NCI-H1048 (cell line): ENCODE results near the gene UTF1.
"Not testable (repeated sequence)": the region's sequence is repeated elsewhere in the genome, so short reads cannot be mapped to it uniquely, and the experiment has no call there.

ENCODE experiments used
- DNase-seq: peaks from one replicate; lab custom pipeline; 2025; lab: John Stamatoyannopoulos, UW

UTF1 gene

DNA sequence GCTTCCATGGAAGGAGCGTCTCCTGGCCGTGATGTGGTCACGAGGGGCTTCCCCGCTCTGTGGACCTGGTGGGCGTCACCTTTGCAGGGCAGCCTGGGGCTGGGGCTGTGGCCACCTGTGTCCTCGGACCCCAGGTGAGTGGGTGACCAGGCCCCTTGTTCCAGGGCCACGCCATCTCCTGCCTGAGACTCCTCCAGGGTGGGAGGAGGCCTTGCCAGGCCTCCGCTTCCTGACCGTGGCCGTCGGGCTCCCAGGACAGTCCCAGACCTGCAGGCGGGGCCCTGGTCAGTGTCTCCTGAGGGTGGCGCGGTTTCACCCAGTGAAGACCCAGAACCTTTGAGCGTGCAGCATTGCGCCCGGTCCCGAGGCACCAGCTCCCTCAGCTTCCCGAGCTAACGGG is 20.4 kb upstream of the UTF1 start:
- no peak for DNase-seq

DNA sequence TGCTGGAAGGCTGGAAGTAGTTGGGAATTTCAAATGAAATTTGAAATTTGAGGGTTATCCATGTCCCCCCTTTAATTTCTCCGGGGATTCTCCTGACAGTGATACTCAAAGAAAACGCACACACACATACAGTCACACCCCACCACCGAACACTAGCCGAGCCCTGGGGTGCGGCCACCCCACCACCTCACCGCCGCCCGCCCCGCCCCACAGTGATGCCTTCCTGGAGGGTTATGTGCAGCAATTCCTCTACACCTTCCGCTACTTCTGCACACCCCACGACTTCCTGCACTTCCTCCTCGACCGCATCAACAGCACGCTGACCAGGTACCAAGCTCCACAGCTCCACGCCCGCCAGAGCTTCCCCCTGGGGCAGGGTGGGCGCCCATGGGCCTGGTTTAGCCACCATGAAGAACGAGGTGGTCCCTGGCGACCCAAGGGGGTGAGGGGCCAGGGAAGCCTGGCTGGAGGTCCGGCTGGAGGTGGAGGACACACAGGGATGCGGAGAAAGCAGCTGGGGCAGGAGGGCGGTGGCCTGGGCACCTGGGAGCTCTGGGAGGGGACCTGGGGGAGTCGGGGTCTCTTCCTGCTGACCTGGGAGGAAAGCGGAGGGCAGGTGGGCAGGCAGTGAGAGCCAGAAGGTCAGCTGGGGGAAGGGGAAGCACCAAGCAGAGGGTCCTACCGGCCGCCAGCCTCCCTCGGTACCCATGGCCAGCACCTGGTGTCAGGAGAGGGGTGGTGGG is 19.4 kb upstream of the UTF1 start:
- DNase-seq: no peak

DNA sequence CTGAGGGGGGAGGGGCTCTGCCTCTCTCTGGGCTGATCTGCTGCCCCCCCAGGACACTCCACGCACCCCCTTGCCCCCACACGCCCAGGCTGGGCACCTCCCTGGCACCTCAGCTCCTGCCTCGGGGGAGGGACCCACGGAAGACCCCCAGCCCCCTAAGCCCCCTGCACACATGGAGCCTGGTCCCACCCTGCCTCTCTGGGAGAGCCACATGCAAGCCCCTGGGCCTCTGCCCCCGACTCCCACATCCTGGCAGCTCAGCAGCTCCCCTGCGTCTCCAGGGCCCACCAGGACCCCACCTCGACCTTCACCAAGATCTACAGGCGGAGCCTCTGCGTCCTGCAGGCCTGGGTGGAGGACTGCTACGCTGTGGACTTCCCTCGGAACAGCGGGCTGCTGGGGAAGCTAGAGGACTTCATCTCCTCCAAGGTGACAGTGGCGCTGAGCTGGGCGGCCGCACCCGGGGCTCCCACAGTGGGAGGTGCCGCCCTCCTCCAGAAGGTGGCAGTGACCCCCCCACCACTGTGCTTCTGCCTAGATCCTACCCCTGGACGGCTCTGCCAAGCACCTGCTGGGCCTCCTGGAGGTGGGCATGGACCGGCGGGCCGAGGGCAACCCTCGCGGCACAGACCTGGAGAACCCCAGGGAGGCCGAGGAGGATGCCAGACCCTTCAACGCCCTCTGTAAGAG is 18.7 kb upstream of the UTF1 start:
- DNase-seq: no peak

DNA sequence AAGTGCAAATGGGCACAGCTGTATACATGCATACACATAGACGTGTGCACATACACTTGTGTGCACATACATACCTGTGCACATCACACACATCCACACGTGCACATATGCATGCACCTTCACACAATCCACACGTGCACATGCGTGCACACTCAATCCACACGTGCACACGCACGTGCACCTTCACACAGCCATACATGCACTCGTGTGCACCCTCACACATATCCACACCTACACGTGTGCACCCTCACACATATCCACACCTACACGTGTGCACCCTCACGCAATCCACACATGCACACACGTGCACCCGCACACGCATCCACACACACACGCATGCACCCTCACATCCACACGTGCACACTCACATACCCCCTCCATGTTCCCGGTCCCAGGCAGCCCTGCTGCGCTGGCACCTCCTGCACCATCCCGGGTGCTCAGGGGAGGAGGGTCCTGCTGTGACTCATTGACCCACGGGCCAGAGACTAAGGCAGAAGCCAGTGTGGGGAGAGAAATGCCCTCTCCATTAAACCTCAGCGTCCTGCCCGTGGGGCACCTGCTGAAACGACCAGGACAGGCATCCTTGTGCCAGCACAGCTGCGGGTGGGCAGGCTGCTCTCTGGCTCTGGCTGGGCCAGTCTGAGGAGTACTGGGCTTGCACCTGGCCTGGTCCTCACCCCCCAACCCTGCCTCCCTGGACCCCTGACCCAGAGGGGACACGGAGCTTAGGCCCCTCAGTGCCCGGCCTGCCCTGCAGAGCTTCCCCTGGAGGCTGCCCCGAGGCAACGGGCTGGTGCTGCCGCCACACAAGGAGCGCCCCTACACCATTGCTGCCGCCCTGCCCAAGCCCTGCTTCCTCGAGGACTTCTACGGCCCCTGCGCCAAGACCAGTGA is 17.8 kb upstream of the UTF1 start:
- no peak for DNase-seq

DNA sequence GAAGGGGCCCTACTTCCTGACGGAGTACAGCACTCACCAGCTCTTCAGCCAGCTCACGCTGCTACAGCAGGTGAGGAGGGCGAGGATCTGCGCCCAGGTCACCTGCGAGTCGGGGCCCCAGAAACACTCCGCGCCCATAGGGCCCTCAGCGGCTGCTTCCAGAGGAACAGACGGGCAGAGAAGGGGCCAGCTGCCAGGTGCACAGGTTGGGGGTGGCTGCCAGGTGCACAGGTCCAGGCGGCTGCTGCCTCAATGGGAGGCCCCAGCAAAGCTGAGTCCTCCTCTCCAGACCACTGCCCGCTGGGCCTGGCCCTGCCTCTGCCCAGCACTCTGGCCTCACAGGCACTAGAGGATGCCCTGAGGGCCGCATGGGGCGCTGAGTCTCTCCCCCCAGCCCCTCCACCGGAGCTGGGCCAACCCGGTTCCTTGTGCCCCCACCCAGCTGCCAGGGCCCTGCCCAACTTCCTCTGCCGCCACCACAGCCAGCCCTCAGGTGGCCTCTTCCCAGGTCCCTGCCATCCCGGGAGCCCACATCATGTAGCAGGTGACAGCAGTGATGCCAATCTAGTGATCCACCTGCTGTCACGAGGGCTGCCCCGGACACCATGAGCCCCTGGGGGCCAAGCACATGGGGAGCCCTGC is 17.0 kb upstream of the UTF1 start:
- DNase-seq: no peak

DNA sequence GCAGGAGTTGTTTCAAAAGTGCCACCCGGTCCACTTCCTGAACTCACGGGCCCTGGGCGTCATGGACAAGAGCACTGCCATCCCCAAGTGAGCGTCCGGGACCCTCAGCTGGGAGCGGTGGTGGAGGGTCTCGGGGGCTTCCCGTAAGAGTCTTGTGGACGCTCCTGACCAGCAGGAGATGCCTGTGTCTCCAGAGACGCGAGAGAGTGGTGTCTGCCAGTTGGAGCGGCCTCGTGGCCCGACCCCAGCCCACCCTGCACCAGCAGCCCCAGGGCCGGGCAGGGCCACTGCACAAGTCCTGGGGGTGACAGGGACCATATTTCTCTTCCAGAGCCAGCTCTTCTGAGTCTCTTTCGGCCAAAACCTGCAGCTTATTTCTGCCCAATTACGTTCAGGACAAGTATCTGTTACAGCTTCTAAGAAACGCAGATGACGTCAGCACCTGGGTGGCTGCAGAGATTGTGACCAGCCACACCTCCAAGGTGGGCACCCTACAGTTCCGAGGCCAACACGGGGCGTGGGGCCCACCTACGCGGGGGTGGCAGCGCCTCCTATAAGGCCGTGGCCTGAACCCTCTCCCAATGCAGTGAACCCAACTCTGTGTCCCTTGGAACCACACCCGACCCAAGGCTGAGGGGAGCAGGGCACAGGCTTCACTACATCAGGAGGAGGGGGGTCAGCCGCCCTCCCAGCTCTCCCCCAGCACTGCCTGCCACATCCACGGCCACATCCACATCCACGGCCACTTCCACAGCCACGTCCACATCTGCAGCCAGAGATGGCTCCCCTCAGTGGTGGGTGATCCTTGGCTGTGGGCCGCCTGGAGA is 16.2 kb upstream of the UTF1 start:
- DNase-seq: no peak

DNA sequence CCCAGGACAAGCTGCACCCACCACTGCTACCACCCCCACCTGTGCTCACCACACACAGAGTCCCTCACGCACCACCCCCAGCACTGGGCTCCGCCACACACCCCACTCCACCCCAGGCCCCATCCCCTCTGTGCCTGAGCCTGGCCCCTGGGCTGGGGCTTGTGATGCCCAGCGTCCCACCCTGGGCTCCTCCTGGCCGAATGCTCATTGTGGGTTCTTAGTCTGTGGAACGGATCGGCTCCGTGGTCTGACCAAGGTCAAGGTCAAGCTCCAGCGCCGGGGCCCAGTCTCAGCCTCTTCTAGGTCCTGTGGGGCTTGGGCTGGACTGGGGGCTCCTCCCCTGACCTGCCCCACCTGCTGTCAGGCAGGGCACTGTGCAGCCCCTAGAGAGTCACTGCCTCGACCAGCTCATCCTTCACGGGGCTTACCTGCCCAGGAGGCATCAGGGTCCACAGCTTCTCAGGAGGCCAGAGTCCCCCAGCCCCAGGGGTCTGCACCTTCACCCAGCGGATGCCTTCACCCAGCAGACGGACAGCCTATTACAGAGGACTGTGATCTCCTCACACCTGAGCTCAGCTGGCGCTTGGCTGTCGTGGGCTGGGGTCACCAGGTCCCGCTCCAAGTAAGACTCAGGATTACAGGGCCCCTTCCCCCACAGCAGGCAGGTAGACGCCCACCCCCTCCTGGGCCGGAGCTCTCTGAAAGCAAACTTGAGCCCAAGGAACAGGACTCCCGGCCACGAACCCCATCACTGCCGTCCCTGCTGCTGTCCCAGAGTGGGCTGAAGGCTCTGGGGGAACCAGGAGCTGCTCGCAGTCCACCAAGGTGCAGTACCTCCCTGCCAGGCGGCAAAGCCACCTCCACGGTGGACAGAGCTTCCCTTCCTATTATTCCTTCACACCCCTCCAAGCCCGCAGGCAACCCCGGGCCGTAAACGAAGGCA is 15.3 kb upstream of the UTF1 start:
- DNase-seq: no peak

DNA sequence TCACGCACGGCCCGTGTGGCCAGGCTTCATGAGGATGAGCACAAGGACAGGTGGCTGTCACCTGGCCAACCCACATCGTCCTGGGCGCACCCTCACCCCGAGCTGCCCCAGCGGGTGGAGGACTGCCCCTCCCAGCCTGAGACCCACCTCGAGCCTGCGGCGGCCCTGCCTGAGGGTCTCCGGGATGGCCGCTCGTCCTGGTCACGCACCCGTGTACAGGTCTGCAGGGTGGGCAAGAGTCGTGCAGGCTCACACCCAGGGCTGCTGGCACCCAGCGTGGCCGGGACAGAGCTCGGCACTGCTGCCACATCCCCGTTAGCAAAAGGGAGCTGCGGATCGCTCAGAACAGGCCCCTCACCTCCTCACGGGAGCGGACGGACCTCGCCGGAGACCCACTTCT is 14.4 kb upstream of the UTF1 start:
- DNase-seq: no peak

DNA sequence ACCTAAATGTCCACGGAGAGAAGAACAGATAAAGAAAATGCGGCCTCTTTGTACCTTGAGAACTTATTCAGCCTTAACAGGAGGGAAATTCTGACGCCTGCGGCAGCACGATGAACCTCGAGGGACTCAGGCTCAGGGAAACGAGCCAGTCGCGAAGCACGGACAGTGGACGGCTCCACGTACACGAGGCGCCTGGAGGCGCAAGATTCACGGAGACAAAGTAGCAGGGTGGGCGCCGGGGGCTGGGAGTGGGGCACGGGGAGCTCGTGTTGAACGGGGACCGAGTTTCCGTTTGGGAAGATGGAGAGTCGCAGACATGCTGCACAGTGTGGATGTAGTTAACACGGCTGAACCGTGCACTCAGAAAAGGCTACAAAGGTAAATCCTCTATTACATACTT is 13.2 kb upstream of the UTF1 start:
- DNase-seq: no peak

DNA sequence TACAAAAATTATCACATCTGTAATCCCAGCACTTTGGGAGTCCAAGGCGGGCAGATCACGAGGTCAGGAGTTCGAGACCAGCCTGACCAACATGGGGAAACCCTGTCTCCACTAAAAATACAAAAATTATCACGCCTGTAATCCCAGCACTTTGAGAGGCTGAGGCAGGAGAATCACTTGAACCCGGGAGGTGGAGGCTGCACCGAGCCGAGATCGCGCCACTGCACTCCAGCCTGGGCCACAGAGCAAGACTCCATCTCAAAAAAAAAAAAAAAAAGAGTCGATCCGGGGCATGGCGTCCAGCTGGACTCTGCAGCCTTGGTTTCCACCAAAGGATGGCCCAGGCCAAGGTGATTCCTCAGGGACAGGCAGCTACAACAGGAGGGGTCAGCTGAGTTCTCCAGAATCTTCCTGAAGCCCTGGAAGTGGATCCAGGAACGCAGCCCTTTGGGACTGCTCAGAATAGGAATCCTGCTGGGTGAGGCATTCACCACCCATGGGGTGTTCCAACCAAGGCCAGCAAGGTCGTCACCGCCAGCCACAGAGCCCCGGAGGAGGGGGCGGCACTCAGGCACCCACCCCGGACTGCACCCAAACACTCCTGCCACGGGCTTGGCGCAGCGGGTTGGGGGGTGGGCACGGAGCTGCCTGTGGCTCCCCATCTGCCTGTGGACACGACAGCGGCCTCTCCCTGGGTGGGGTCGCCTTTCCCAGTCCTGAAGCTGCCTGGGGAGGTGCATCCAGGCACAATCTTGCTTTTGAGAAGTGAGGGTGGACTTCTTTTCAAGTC is 12.0 kb upstream of the UTF1 start:
- DNase-seq: no peak

DNA sequence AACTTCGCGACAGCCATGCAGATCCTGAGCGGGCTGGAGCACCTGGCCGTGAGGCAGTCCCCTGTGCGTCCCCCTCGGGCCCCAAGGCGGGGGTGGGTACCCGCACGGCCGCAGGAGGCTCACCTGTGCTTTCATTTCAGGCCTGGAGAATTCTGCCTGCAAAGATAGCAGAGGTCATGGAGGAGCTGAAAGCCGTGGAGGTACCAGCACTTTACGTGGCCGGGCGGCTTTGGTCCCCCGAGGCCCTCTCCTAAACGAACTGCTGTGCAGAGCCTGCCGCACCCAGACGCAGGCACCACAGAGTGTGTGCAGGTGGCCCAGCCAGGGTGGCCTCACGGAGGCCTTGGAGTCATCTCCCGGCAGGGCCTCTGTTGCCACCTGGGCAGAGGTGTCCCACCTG is 11.1 kb upstream of the UTF1 start:
- DNase-seq: no peak

DNA sequence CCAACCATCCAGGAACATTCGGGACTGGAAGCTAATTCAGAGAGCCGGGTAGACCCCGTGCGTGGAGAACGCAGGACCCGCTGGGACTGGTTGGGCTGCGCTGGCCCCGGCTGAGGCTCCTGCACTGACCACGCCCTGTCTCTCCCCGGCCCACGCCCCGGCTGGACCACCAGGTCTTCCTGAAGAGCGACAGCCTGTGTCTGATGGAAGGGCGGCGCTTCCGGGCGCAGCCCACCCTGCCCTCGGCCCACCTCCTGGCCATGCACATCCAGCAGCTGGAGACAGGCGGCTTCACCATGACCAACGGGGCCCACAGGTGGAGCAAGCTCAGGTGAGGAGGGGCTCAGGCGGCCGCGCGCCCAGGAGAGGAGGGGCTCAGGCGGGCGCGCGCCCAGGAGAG is 10.2 kb upstream of the UTF1 start:
- no peak for DNase-seq

DNA sequence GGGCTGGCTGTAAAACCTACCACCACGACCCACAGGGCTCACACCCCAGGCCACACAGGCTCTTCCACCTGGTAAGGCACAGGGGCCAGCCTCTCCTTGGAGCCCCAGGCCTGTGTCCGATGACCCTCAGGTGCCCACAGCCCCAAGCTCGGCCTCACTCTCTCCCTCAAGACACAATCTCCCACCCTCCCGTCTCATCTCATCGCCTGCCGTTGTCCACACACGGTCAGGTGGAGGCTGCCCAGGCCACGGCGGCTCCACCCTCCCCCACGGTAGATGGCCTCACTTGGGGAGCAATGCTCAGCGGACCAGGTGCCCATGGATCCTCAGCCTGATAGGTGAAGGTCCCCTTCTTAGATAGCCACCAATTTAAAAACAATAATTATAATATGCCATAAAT is 8.7 kb upstream of the UTF1 start:
- no peak for DNase-seq

DNA sequence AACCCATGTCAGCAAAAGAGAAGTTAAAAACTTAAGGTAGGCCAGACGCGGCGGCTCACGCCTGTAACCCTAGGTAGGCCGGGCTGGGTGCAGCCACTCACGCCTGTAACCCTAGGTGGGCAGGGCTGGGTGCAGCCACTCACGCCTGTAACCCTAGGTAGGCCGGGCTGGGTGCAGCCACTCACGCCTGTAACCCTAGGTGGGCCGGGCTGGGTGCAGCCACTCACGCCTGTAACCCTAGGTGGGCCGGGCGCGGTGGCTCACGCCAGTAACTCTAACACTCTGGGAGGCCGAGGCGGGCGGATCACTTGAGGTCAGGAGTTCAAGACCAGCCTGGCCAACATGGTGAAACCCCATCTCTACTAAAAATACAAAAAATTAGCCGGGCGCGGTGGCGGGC is 8.3 kb upstream of the UTF1 start:
- not testable (repeated sequence) for DNase-seq

DNA sequence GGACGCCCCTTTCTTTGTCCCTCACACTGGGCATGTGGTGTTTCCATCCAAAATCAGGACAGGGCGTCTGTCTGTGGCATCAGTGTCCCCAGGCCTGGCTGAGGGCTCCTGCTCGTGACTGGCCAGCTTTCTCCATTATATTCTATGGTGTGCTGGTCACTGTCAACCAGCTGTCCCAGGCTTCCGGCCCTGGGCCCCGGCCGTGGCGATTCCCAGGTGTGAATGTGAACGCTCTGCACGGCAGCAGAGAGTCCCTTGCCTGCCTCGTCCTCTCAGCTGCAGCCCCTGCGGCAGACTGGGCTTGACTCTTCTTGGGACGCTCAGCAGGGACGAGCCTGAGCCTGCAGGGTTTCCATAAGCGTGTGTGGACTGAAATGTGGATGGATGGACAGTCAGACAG is 5.9 kb upstream of the UTF1 start:
- DNase-seq: no peak

DNA sequence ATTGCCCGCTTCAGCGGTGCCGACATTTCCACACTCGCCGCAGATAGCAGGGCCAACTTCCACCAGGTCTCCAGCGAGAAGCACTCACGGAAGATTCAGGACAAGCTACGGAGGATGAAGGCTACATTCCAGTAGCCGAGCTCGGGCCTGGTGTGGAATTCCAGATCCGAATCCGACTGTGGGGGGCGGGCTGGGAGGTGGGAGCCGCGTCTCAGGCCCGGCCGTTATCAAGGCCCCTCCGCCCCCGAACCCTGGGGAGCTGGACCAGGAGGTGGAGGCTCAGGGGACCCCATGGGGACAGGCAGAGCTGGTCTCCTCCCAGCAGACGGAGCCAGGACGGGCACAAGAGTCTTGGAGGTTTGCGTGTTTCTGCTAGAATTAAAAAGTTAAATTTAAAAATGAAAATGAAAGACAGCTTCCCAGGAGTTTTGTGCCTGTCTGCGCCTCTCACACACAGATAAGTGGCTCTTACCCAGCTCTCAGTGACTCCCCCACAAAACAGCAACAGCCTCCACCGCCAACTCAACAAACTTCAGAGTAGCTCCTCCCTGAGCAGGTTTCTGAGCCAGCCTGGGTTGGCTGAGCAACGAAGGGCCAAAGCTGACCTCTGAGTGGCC is 5.2 kb upstream of the UTF1 start:
- DNase-seq: no peak

DNA sequence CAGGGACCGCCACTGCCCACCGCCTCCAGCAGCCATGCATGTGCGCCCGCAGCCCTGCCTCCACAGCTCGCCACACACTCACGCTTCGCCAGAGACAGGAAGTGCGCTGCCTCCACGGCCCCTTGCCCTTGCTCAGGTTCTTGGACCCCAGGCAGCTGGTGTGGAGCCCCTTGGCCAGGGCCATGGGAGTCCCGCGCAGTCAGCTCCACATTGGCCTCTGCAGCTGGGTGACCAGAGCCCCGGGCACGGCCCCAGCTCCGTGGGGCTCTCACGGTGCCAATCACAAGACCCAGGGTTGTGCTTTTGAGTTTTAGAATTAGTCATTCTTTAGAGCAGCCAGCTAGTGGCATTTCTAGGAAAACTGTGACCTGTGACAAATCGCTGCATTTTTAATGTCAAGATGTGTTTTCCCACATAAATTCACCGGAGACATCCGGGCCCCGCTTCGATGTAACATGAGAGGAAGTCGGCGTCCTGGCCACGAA is 4.3 kb upstream of the UTF1 start:
- no peak for DNase-seq

DNA sequence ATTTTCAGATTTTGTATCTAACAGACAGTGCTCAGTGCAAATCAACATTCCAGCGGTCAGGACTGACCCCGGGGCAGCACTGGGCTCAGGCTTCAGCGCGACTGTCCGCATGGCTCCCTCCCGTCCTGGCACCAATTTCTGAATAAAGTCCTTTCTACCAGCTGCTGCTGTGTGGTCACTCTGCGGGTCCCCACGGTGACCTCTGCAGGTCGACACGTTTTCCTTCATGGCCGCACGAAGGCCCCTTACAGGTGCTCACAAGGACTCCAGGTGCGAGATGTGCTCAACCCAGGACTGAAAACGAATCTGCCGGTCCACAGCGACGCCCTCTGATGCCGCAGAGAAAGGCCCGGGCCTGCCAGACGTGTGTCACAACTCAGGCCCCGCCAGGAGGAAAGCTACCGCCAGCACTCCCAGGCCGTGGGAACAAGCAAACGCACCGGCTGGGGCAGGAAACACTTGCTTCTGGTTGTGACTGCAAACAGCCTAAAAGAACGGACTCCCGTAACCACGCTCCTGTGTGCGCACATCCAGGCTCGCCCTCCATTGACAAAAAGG is 3.7 kb upstream of the UTF1 start:
- no peak for DNase-seq

DNA sequence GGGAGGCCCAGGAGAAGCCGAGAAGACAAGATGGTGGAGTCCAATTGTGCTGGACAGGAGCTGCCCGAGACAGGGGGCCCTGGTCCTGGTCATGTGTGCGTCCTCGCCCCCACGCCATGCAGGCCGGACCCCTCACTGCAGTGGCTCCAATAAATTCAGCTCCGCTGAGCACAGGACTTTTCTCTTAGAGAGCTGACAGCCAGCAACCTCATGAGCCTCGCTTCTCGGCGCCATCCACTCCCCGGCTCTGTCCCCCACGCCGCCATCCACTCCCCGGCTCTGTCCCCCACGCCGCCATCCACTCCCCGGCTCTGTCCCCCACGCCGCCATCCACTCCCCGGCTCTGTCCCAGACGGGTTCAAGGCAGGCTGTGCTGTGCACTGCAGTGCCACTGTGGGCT is 2.8 kb upstream of the UTF1 start:
- DNase-seq: no peak
